ENCODE results near the gene SLC39A11.

Gene SLC39A11

GRCh38 chr17:72879877-72880276, 212.6 kb downstream of the SLC39A11 start:
- Histone ChIP-seq H3K4me3 (ENCODE audit: low read length) (no peak overlapping the region), H3K27me3 (ENCODE audit: insufficient read depth, low read length) (no peaks in the 10 kb centered on the region), H3K4me1 (ENCODE audit: insufficient read depth, low read length) (peaks cover 5% of the 10 kb centered on the region), H3K36me3 (ENCODE audit: insufficient read depth, low read length) (no peaks in the 10 kb centered on the region), H3K9me3 (ENCODE audit: low read length) (peaks cover 13% of the 10 kb centered on the region), H2AFZ (ENCODE audit: low read depth, low read length) (no peak overlapping the region)

DNA sequence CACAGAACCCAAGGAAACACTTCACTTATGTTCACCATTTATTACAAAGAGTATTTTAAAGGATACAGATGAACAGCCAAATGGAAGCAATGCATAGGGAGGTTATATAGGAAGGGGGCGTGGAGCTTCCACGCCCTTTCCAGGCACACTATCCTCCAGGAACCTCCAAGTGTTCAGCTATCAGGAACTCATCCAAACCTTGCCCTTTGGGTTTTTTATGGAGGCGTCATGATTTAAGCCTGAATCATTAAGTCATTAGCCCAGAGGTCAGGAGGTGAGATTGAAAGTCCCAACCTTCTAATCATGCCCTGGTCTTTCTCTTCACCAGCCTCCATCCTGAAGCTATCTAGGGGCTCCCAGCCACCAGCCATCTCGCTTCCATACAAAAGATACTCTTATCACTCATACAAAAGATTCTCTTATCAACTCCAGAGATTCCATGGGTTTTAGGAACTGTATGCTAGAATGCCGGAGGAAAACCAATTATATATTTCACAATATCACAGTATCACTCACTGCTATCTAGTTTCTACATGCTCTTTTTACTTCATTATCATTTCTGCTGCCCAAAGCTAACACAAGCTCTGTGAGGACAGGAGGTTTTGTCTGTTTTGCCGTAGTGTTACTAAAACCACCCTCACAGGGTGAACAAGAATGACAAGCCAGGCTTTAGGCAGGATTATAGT, 213.4 kb downstream of the SLC39A11 start:
- Histone ChIP-seq H3K27me3 (ENCODE audit: insufficient read depth, low read length) (no peaks in the 10 kb centered on the region), H3K4me1 (ENCODE audit: insufficient read depth, low read length) (peaks cover 2% of the 10 kb centered on the region), H3K4me3 (ENCODE audit: low read length) (no peak overlapping the region), H2AFZ (ENCODE audit: low read depth, low read length) (no peak overlapping the region), H3K36me3 (ENCODE audit: insufficient read depth, low read length) (no peaks in the 10 kb centered on the region), H3K9me3 (ENCODE audit: low read length) (peaks cover 13% of the 10 kb centered on the region)

DNA sequence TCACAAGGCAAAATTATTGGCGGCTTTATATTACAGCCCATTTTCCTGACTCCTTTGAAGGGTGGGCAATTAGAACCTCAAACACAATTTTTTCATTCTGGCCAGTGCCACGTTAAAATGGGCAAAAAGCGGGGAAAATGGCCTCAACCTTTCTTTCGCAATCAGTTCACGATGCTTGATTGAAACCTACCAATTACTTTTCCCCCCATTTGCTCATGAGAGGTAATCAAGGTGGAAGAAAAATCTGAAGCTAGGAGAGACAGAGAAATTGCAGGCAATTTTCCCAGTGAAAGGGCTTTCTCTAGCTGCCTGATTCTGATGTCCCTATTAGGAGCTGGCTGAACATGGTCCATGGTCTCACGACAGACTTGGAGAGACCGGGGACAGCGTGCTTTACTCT, 215.1 kb downstream of the SLC39A11 start:
- Histone ChIP-seq H3K27me3 (ENCODE audit: insufficient read depth, low read length) (no peaks in the 10 kb centered on the region), H2AFZ (ENCODE audit: low read depth, low read length) (no peak overlapping the region), H3K4me3 (ENCODE audit: low read length) (no peak overlapping the region), H3K9me3 (ENCODE audit: low read length) (peaks cover 13% of the 10 kb centered on the region), H3K36me3 (ENCODE audit: insufficient read depth, low read length) (no peaks in the 10 kb centered on the region), H3K4me1 (ENCODE audit: insufficient read depth, low read length) (no peaks in the 10 kb centered on the region)

GRCh38 chr17:72876413-72876812, 216.1 kb downstream of the SLC39A11 start:
- Histone ChIP-seq H3K4me1 (ENCODE audit: insufficient read depth, low read length) (no peaks in the 10 kb centered on the region), H2AFZ (ENCODE audit: low read depth, low read length) (no peak overlapping the region), H3K27me3 (ENCODE audit: insufficient read depth, low read length) (no peaks in the 10 kb centered on the region), H3K4me3 (ENCODE audit: low read length) (no peak overlapping the region), H3K9me3 (ENCODE audit: low read length) (peaks cover 13% of the 10 kb centered on the region), H3K36me3 (ENCODE audit: insufficient read depth, low read length) (no peaks in the 10 kb centered on the region)

GRCh38 chr17:72875361-72875760, 217.1 kb downstream of the SLC39A11 start:
- no peaks in the 10 kb centered on the region for H3K36me3 ChIP-seq (ENCODE audit: insufficient read depth, low read length)
- H3K4me3 ChIP-seq (ENCODE audit: low read length), result no peak overlapping the region
- H2AFZ ChIP-seq (ENCODE audit: low read depth, low read length), result no peak overlapping the region
- peaks cover 13% of the 10 kb centered on the region for H3K9me3 ChIP-seq (ENCODE audit: low read length)
- no peaks in the 10 kb centered on the region for H3K4me1 ChIP-seq (ENCODE audit: insufficient read depth, low read length)
- no peaks in the 10 kb centered on the region for H3K27me3 ChIP-seq (ENCODE audit: insufficient read depth, low read length)

GRCh38 chr17:72872396-72872795, 220.1 kb downstream of the SLC39A11 start:
- Histone ChIP-seq H3K4me3 (ENCODE audit: low read length) (no peak overlapping the region), H3K4me1 (ENCODE audit: insufficient read depth, low read length) (no peaks in the 10 kb centered on the region), H3K9me3 (ENCODE audit: low read length) (peaks cover 4% of the 10 kb centered on the region), H2AFZ (ENCODE audit: low read depth, low read length) (no peak overlapping the region), H3K27me3 (ENCODE audit: insufficient read depth, low read length) (no peaks in the 10 kb centered on the region), H3K36me3 (ENCODE audit: insufficient read depth, low read length) (no peaks in the 10 kb centered on the region)

GRCh38 chr17:72870367-72870985, 222.0 kb downstream of the SLC39A11 start:
- Histone ChIP-seq H3K4me3 (ENCODE audit: low read length) (no peak overlapping the region), H3K27me3 (ENCODE audit: insufficient read depth, low read length) (no peaks in the 10 kb centered on the region), H3K9me3 (ENCODE audit: low read length) (peaks cover 3% of the 10 kb centered on the region), H3K36me3 (ENCODE audit: insufficient read depth, low read length) (no peaks in the 10 kb centered on the region), H3K4me1 (ENCODE audit: insufficient read depth, low read length) (no peaks in the 10 kb centered on the region), H2AFZ (ENCODE audit: low read depth, low read length) (no peak overlapping the region)

DNA sequence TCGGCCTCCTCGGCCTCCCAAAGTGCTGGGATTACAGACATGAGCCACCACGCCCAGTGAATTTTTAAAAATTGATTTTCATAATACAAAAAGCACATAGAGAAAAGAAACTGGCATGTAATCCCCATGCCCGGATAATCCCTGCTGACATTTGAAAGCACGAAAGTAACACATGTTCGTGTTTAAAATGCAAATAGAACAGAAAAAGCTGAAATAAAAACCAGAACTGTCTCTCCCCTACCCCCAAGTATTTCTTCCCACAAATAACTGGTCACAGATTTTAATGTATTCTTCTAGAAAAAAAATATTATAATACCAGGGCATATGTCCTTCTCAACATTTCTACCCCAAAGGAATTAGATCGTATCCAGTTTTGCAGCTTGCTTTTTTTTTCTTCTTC, 222.9 kb downstream of the SLC39A11 start:
- Histone ChIP-seq H3K4me1 (ENCODE audit: insufficient read depth, low read length) (no peaks in the 10 kb centered on the region), H3K27me3 (ENCODE audit: insufficient read depth, low read length) (no peaks in the 10 kb centered on the region), H2AFZ (ENCODE audit: low read depth, low read length) (no peak overlapping the region), H3K36me3 (ENCODE audit: insufficient read depth, low read length) (no peaks in the 10 kb centered on the region), H3K4me3 (ENCODE audit: low read length) (no peak overlapping the region), H3K9me3 (ENCODE audit: low read length) (peaks cover 3% of the 10 kb centered on the region)

- H3K9me3 ChIP-seq (ENCODE audit: low read length), result peaks cover 3% of the 10 kb centered on the region
- no peak overlapping the region for H3K4me3 ChIP-seq (ENCODE audit: low read length)
- H3K4me1 ChIP-seq (ENCODE audit: insufficient read depth, low read length), result peaks cover 17% of the 10 kb centered on the region
- no peaks in the 10 kb centered on the region for H3K27me3 ChIP-seq (ENCODE audit: insufficient read depth, low read length)
- H2AFZ ChIP-seq (ENCODE audit: low read depth, low read length), result no peak overlapping the region
- H3K36me3 ChIP-seq (ENCODE audit: insufficient read depth, low read length), result no peaks in the 10 kb centered on the region
Measured at GRCh38 chr17:72865954-72866353, 226.5 kb downstream of the SLC39A11 start.

- H3K4me1 ChIP-seq (ENCODE audit: insufficient read depth, low read length), result peaks cover 25% of the 10 kb centered on the region
- no peak overlapping the region for H2AFZ ChIP-seq (ENCODE audit: low read depth, low read length)
- H3K27me3 ChIP-seq (ENCODE audit: insufficient read depth, low read length), result no peaks in the 10 kb centered on the region
- H3K9me3 ChIP-seq (ENCODE audit: low read length), result peaks cover 7% of the 10 kb centered on the region
- no peaks in the 10 kb centered on the region for H3K36me3 ChIP-seq (ENCODE audit: insufficient read depth, low read length)
- H3K4me3 ChIP-seq (ENCODE audit: low read length), result no peak overlapping the region
Measured at GRCh38 chr17:72863526-72864211, 228.8 kb downstream of the SLC39A11 start.

- no peak overlapping the region for H2AFZ ChIP-seq (ENCODE audit: low read depth, low read length)
- no peaks in the 10 kb centered on the region for H3K27me3 ChIP-seq (ENCODE audit: insufficient read depth, low read length)
- H3K4me3 ChIP-seq (ENCODE audit: low read length), result no peak overlapping the region
- peaks cover 25% of the 10 kb centered on the region for H3K4me1 ChIP-seq (ENCODE audit: insufficient read depth, low read length)
- no peaks in the 10 kb centered on the region for H3K36me3 ChIP-seq (ENCODE audit: insufficient read depth, low read length)
- peaks cover 8% of the 10 kb centered on the region for H3K9me3 ChIP-seq (ENCODE audit: low read length)
Measured at GRCh38 chr17:72862276-72862999, 230.1 kb downstream of the SLC39A11 start.

- Histone ChIP-seq H3K27me3 (ENCODE audit: insufficient read depth, low read length) (no peaks in the 10 kb centered on the region), H3K4me3 (ENCODE audit: low read length) (no peak overlapping the region), H3K4me1 (ENCODE audit: insufficient read depth, low read length) (peaks cover 25% of the 10 kb centered on the region), H2AFZ (ENCODE audit: low read depth, low read length) (no peak overlapping the region), H3K9me3 (ENCODE audit: low read length) (peaks cover 8% of the 10 kb centered on the region), H3K36me3 (ENCODE audit: insufficient read depth, low read length) (no peaks in the 10 kb centered on the region)
Measured at GRCh38 chr17:72861811-72862210, 230.7 kb downstream of the SLC39A11 start.

GRCh38 chr17:72860778-72861177, 231.7 kb downstream of the SLC39A11 start:
- Histone ChIP-seq H3K9me3 (ENCODE audit: low read length) (peaks cover 5% of the 10 kb centered on the region), H3K36me3 (ENCODE audit: insufficient read depth, low read length) (no peaks in the 10 kb centered on the region), H3K4me3 (ENCODE audit: low read length) (no peak overlapping the region), H3K27me3 (ENCODE audit: insufficient read depth, low read length) (no peaks in the 10 kb centered on the region), H3K4me1 (ENCODE audit: insufficient read depth, low read length) (peaks cover 25% of the 10 kb centered on the region), H2AFZ (ENCODE audit: low read depth, low read length) (no peak overlapping the region)

All from neuron (in vitro differentiated cells).